Stimulated activated CD4-positive, alpha-beta T cell treated with anti-CD3 and anti-CD28 coated beads, TNF-alpha, amount 100 ng/mL, for 1 hour (primary cell): ENCODE data around the gene NDUFAF3.

Source experiments
- DNase-seq, 3 donors: peaks; one replicate each; pipeline ENCODE4 v3.0.0-alpha.2; 2020; ENCODE audit warnings: low read depth in 3 of 3, low spot score in 1 of 3

The NDUFAF3 gene

GRCh38 chr3:49021813-49022687 is at the start of gene NDUFAF3:
Gene NDUFAF3 (plus strand): TSS chr3:49022121. CDS start chr3:49022145, 24 bp downstream.
- peak; percentile 70 to 86 (median 78) for DNase-seq

GRCh38 chr3:48974076-48974864 is 47.7 kb upstream of the NDUFAF3 start:
- no peak for DNase-seq

- DNase-seq = no peak
These were observed 42.5 kb upstream of the NDUFAF3 start for GRCh38 chr3:48979451-48979850.

- DNase-seq = no peak
These were observed 41.6 kb upstream of the NDUFAF3 start for GRCh38 chr3:48980295-48980694.

GRCh38 chr3:48982016-48982415 is 39.9 kb upstream of the NDUFAF3 start:
- no peak for DNase-seq

GRCh38 chr3:48982686-48983085 is 39.2 kb upstream of the NDUFAF3 start:
- DNase-seq = no peak

- DNase-seq = no peak
These were observed 38.8 kb upstream of the NDUFAF3 start for GRCh38 chr3:48983096-48983495.

GRCh38 chr3:48984663-48985062 is 37.3 kb upstream of the NDUFAF3 start:
- DNase-seq = no peak

GRCh38 chr3:48985831-48986376 is 36.0 kb upstream of the NDUFAF3 start:
- no peak for DNase-seq

GRCh38 chr3:48989126-48989795 is 32.7 kb upstream of the NDUFAF3 start:
- DNase-seq = no peak

- peak; percentile 35 to 70 (median 52) for DNase-seq
These were observed 31.9 kb upstream of the NDUFAF3 start, which contains the start of gene P4HTM for GRCh38 chr3:48989796-48990635. Gene P4HTM (plus strand): TSS chr3:48990241. CDS start chr3:48990257, 16 bp downstream.

- peak in 1 of 3 donors; percentile 16 for DNase-seq
These were observed 31.1 kb upstream of the NDUFAF3 start for GRCh38 chr3:48990636-48991469.

GRCh38 chr3:48991851-48992545 is 29.9 kb upstream of the NDUFAF3 start:
- DNase-seq = no peak

- no peak for DNase-seq
These were observed 28.1 kb upstream of the NDUFAF3 start for GRCh38 chr3:48993834-48994233.

- no peak for DNase-seq
These were observed 25.3 kb upstream of the NDUFAF3 start for GRCh38 chr3:48996640-48997039.

- no peak for DNase-seq
These were observed 24.8 kb upstream of the NDUFAF3 start for GRCh38 chr3:48997102-48997635.

- no peak for DNase-seq
These were observed 23.9 kb upstream of the NDUFAF3 start for GRCh38 chr3:48997714-48998637.
